Measurements from ENCODE around the gene HTATSF1. TPM values are rescaled to one million over a fixed set of nuclear protein-coding genes. Genes with fewer than 3 reads are reported as not detected.

Gene HTATSF1
- total RNA-seq, 3 donors from 2014 or later, result 42.0 to 53.4 (median 52.2) TPM

GRCh38 chrX:136467303-136467702 lies 30.1 kb upstream of the HTATSF1 start:
- no peak for DNase-seq (ENCODE audit: low spot score in 2 of 2)
- Histone ChIP-seq H3K27me3 (peaks cover 0 to 26% of the 10 kb centered on the region in 2 donors), H3K36me3 (no peaks in the 10 kb centered on the region), H3K9me3 (no peaks in the 10 kb centered on the region), H3K27ac (no peak overlapping the region), H3K4me3 (no peak overlapping the region), H3K4me1 (no peaks in the 10 kb centered on the region)
- TF ChIP-seq POLR2AphosphoS5 (IDR thresholded peaks at IDR 0.05), result no peak
- TF ChIP-seq CTCF (IDR thresholded peaks at IDR 0.05), result no peak
- no peak for TF ChIP-seq POLR2A (IDR thresholded peaks at IDR 0.05)
- intact Hi-C loops (cut with DNase I; ENCODE audit: low total_unique reads), result no loop called here

- no peaks in the 10 kb centered on the region for H3K9me3 ChIP-seq
- intact Hi-C loops (cut with DNase I; ENCODE audit: low total_unique reads), result no loop called here
- TF ChIP-seq POLR2AphosphoS5 (IDR thresholded peaks at IDR 0.05) (no peak), CTCF (IDR thresholded peaks at IDR 0.05) (no peak), POLR2A (IDR thresholded peaks at IDR 0.05) (no peak)
- DNase-seq (ENCODE audit: low spot score in 2 of 2), result no peak
- H3K36me3 ChIP-seq, result no peaks in the 10 kb centered on the region
- no peak overlapping the region for H3K4me3 ChIP-seq
- no peak overlapping the region for H3K27ac ChIP-seq
- H3K27me3 ChIP-seq, result peaks cover 0 to 37% of the 10 kb centered on the region in 2 donors
- no peaks in the 10 kb centered on the region for H3K4me1 ChIP-seq
These were observed 28.8 kb upstream of the HTATSF1 start for GRCh38 chrX:136468391-136469103.

- Histone ChIP-seq H3K27ac (no peak overlapping the region), H3K36me3 (no peaks in the 10 kb centered on the region), H3K9me3 (no peaks in the 10 kb centered on the region), H3K4me3 (no peak overlapping the region), H3K4me1 (no peaks in the 10 kb centered on the region), H3K27me3 (peaks cover 0 to 48% of the 10 kb centered on the region in 2 donors)
- no peak for DNase-seq (ENCODE audit: low spot score in 2 of 2)
- TF ChIP-seq CTCF (IDR thresholded peaks at IDR 0.05) (no peak), POLR2AphosphoS5 (IDR thresholded peaks at IDR 0.05) (no peak), POLR2A (IDR thresholded peaks at IDR 0.05) (no peak)
- intact Hi-C loops (cut with DNase I; ENCODE audit: low total_unique reads), result no loop called here
These were observed 23.7 kb upstream of the HTATSF1 start for GRCh38 chrX:136473663-136474062.

- no peak for DNase-seq (ENCODE audit: low spot score in 2 of 2)
- TF ChIP-seq POLR2A (IDR thresholded peaks at IDR 0.05), result no peak
- no peak for TF ChIP-seq CTCF (IDR thresholded peaks at IDR 0.05)
- TF ChIP-seq POLR2AphosphoS5 (IDR thresholded peaks at IDR 0.05), result no peak
- H3K4me1 ChIP-seq, result no peaks in the 10 kb centered on the region
- H3K4me3 ChIP-seq, result no peak overlapping the region
- H3K27ac ChIP-seq, result no peak overlapping the region
- peaks cover 0 to 43% of the 10 kb centered on the region in 2 donors for H3K27me3 ChIP-seq
- no peaks in the 10 kb centered on the region for H3K36me3 ChIP-seq
- intact Hi-C loops (cut with DNase I; ENCODE audit: low total_unique reads), result no loop called here
- H3K9me3 ChIP-seq, result no peaks in the 10 kb centered on the region
These were observed 22.2 kb upstream of the HTATSF1 start for GRCh38 chrX:136475236-136475635.

- no peaks in the 10 kb centered on the region for H3K4me1 ChIP-seq
- H3K36me3 ChIP-seq, result no peaks in the 10 kb centered on the region
- TF ChIP-seq POLR2A (IDR thresholded peaks at IDR 0.05) (no peak), CTCF (IDR thresholded peaks at IDR 0.05) (no peak)
- H3K9me3 ChIP-seq, result no peaks in the 10 kb centered on the region
- peaks cover 0 to 39% of the 10 kb centered on the region in 2 donors for H3K27me3 ChIP-seq
- intact Hi-C loops (cut with DNase I; ENCODE audit: low total_unique reads), result no loop called here
- no peak for DNase-seq (ENCODE audit: low spot score in 2 of 2)
- no peak overlapping the region for H3K27ac ChIP-seq
- H3K4me3 ChIP-seq, result no peak overlapping the region
These were observed 20.9 kb upstream of the HTATSF1 start for GRCh38 chrX:136476501-136476900.

All from breast epithelium (tissue), 4 donors.